Mucosa of rectum (tissue), 2 donors: ENCODE results near the gene FIG4.
"Not testable (repeated sequence)": the region's sequence is repeated elsewhere in the genome, so short reads cannot be mapped to it uniquely, and the experiment has no call there.

ENCODE experiments used
- H3K27ac ChIP-seq, 2 donors: one replicate each; pipeline ENCODE4 v1.7.0; 2013; ENCODE audit warnings: inconsistent platforms in 2 of 2, low read depth in 2 of 2, low read length in 2 of 2
- H3K27me3 ChIP-seq, 2 donors: one replicate each; pipeline ENCODE4 v1.7.0; 2013; ENCODE audit warnings: low read length in 2 of 2; ENCODE audit not compliant: control insufficient read depth in 2 of 2, insufficient read depth in 2 of 2
- H3K36me3 ChIP-seq, 2 donors: one replicate each; pipeline ENCODE4 v1.7.0; 2013; ENCODE audit warnings: low read length in 2 of 2; ENCODE audit not compliant: control insufficient read depth in 2 of 2, insufficient read depth in 2 of 2
- H3K4me1 ChIP-seq, 2 donors: one replicate each; pipeline ENCODE4 v1.7.0; 2013; ENCODE audit warnings: low read length in 2 of 2, mild to moderate bottlenecking in 1 of 2; ENCODE audit not compliant: control insufficient read depth in 2 of 2, insufficient read depth in 2 of 2
- H3K4me3 ChIP-seq, 2 donors: one replicate each; pipeline ENCODE4 v1.7.0; 2013; ENCODE audit warnings: low read length in 2 of 2
- H3K9ac ChIP-seq, 2 donors: one replicate each; pipeline ENCODE4 v1.7.0; 2013; ENCODE audit warnings: low read length in 2 of 2, low read depth in 1 of 2, mild to moderate bottlenecking in 1 of 2
- H3K9me3 ChIP-seq, 2 donors: one replicate each; pipeline ENCODE4 v1.7.0; 2013; ENCODE audit warnings: low read length in 2 of 2; ENCODE audit not compliant: control insufficient read depth in 2 of 2
- donor health status: healthy.
- donor health status: Normal muscosa, but diverticular disease.

The FIG4 gene

GRCh38 chr6:109834595-109835437 lies 143.7 kb downstream of the FIG4 start:
- H3K9me3 ChIP-seq: no peaks in the 10 kb centered on the region
- H3K27ac ChIP-seq: no peak overlapping the region
- peaks cover 0 to 3% of the 10 kb centered on the region in 2 donors for H3K4me1 ChIP-seq
- no peak overlapping the region for H3K4me3 ChIP-seq
- H3K27me3 ChIP-seq: no peaks in the 10 kb centered on the region
- no peak overlapping the region for H3K9ac ChIP-seq
- H3K36me3 ChIP-seq: no peaks in the 10 kb centered on the region

GRCh38 chr6:109840034-109840433 lies 148.9 kb downstream of the FIG4 start:
- no peaks in the 10 kb centered on the region for H3K36me3 ChIP-seq
- no peak overlapping the region for H3K9ac ChIP-seq
- no peak overlapping the region for H3K27ac ChIP-seq
- no peak overlapping the region for H3K4me3 ChIP-seq
- H3K27me3 ChIP-seq: no peaks in the 10 kb centered on the region
- no peaks in the 10 kb centered on the region for H3K9me3 ChIP-seq
- no peaks in the 10 kb centered on the region for H3K4me1 ChIP-seq

- H3K4me1 ChIP-seq: no peaks in the 10 kb centered on the region
- no peaks in the 10 kb centered on the region for H3K27me3 ChIP-seq
- no peak overlapping the region for H3K9ac ChIP-seq
- no peak overlapping the region for H3K4me3 ChIP-seq
- no peaks in the 10 kb centered on the region for H3K36me3 ChIP-seq
- no peak overlapping the region for H3K27ac ChIP-seq
- no peaks in the 10 kb centered on the region for H3K9me3 ChIP-seq
Measured at GRCh38 chr6:109840796-109841195, 149.7 kb downstream of the FIG4 start.

GRCh38 chr6:109841869-109842268 lies 150.8 kb downstream of the FIG4 start:
- H3K9ac ChIP-seq: no peak overlapping the region
- H3K36me3 ChIP-seq: no peaks in the 10 kb centered on the region
- H3K27ac ChIP-seq: no peak overlapping the region
- H3K27me3 ChIP-seq: no peaks in the 10 kb centered on the region
- no peak overlapping the region for H3K4me3 ChIP-seq
- H3K4me1 ChIP-seq: no peaks in the 10 kb centered on the region
- no peaks in the 10 kb centered on the region for H3K9me3 ChIP-seq

- no peaks in the 10 kb centered on the region for H3K36me3 ChIP-seq
- H3K27me3 ChIP-seq: no peaks in the 10 kb centered on the region
- no peak overlapping the region for H3K9ac ChIP-seq
- H3K4me3 ChIP-seq: no peak overlapping the region
- H3K27ac ChIP-seq: no peak overlapping the region
- no peaks in the 10 kb centered on the region for H3K9me3 ChIP-seq
- H3K4me1 ChIP-seq: no peaks in the 10 kb centered on the region
Measured at GRCh38 chr6:109852713-109853112, 161.6 kb downstream of the FIG4 start.

- no peaks in the 10 kb centered on the region for H3K36me3 ChIP-seq
- no peak overlapping the region for H3K4me3 ChIP-seq
- no peaks in the 10 kb centered on the region for H3K9me3 ChIP-seq
Measured at GRCh38 chr6:109853426-109853825, 162.3 kb downstream of the FIG4 start.

GRCh38 chr6:109853951-109854350 lies 162.9 kb downstream of the FIG4 start:
- no peak overlapping the region for H3K27ac ChIP-seq
- no peaks in the 10 kb centered on the region for H3K27me3 ChIP-seq
- no peak overlapping the region for H3K4me3 ChIP-seq
- H3K9me3 ChIP-seq: no peaks in the 10 kb centered on the region
- no peaks in the 10 kb centered on the region for H3K36me3 ChIP-seq
- H3K4me1 ChIP-seq: no peaks in the 10 kb centered on the region
- no peak overlapping the region for H3K9ac ChIP-seq

More at GRCh38 chr6:109853426-109853825, 162.3 kb downstream of the FIG4 start:
- Histone ChIP-seq H3K9ac (no peak overlapping the region), H3K27me3 (no peaks in the 10 kb centered on the region), H3K27ac (no peak overlapping the region), H3K4me1 (no peaks in the 10 kb centered on the region)

- Histone ChIP-seq H3K9ac (no peak overlapping the region), H3K9me3 (no peaks in the 10 kb centered on the region), H3K27ac (no peak overlapping the region), H3K36me3 (no peaks in the 10 kb centered on the region), H3K4me1 (no peaks in the 10 kb centered on the region), H3K4me3 (no peak overlapping the region), H3K27me3 (no peaks in the 10 kb centered on the region)
Measured at GRCh38 chr6:109854541-109855308, 163.6 kb downstream of the FIG4 start.

- H3K27me3 ChIP-seq, H3K4me3 ChIP-seq, H3K27ac ChIP-seq, H3K36me3 ChIP-seq, H3K9ac ChIP-seq, H3K4me1 ChIP-seq, H3K9me3 ChIP-seq: not testable (repeated sequence)
Measured at GRCh38 chr6:109855476-109856040, 164.5 kb downstream of the FIG4 start.

- H3K4me3 ChIP-seq: no peak overlapping the region
- no peaks in the 10 kb centered on the region for H3K36me3 ChIP-seq
- no peak overlapping the region for H3K9ac ChIP-seq
- no peak overlapping the region for H3K27ac ChIP-seq
- peaks cover 0 to 3% of the 10 kb centered on the region in 2 donors for H3K9me3 ChIP-seq
- no peaks in the 10 kb centered on the region for H3K4me1 ChIP-seq
- H3K27me3 ChIP-seq: no peaks in the 10 kb centered on the region
Measured at GRCh38 chr6:109861946-109862345, 170.8 kb downstream of the FIG4 start.
